ENCODE data around the gene TTLL11. TPM values are rescaled to one million over a fixed set of nuclear protein-coding genes. Genes with fewer than 3 reads are reported as not detected.
"Not testable (repeated sequence)": the region's sequence is repeated elsewhere in the genome, so short reads cannot be mapped to it uniquely, and the experiment has no call there.

TTLL11 gene
- total RNA-seq, 1 donor from 2014 or later: 6.9 TPM

- Mint-ChIP-seq H3K4me1 (ENCODE audit: low read depth, unreplicated experiment) (peaks cover 18% of the 10 kb centered on the region), H3K36me3 (ENCODE audit: low read depth, unreplicated experiment) (peaks cover 7% of the 10 kb centered on the region), H3K27me3 (ENCODE audit: low read depth, unreplicated experiment) (peaks cover 16% of the 10 kb centered on the region), H3K4me3 (ENCODE audit: unreplicated experiment) (no peak overlapping the region), H3K9me3 (ENCODE audit: unreplicated experiment) (peaks cover 13% of the 10 kb centered on the region), H3K27ac (ENCODE audit: unreplicated experiment) (no peak overlapping the region)
- no peak overlapping the region for H3K4me3 ChIP-seq (ENCODE audit: insufficient read depth, low read depth, low read length)
- no peaks in the 10 kb centered on the region for H3K36me3 ChIP-seq (ENCODE audit: insufficient read depth, low read length)
- FAIRE-seq: no peak
- no peak overlapping the region for H3K4me2 ChIP-seq (ENCODE audit: low read length)
- no peaks in the 10 kb centered on the region for H3K9me3 ChIP-seq (ENCODE audit: insufficient read depth, low read depth, low read length)
- peaks cover 15% of the 10 kb centered on the region for H3K4me1 ChIP-seq (ENCODE audit: insufficient read depth, low read length)
- H3K27me3 ChIP-seq (ENCODE audit: insufficient read depth, low read length): no peaks in the 10 kb centered on the region
- no peak overlapping the region for H2AFZ ChIP-seq (ENCODE audit: low read depth, low read length)
- no peaks in the 10 kb centered on the region for H3K79me2 ChIP-seq (ENCODE audit: insufficient read depth, low read length)
- no peak overlapping the region for H3K9ac ChIP-seq (ENCODE audit: low read length)
- no peak for DNase-seq (ENCODE audit: low read depth)
- H4K20me1 ChIP-seq (ENCODE audit: insufficient read depth, low read length): no peaks in the 10 kb centered on the region
- H3K27ac ChIP-seq (ENCODE audit: low read depth, low read length): no peak overlapping the region
- TF ChIP-seq CTCF (IDR thresholded peaks at IDR 0.05; ENCODE audit: insufficient read depth, low read depth, low read length) (no peak), EZH2 (IDR thresholded peaks at IDR 0.05; ENCODE audit: insufficient read depth, low read length) (no peak)
Observed at GRCh38 chr9:121983736-121984135, 109.4 kb downstream of the TTLL11 start.

GRCh38 chr9:121981118-121981883, 111.8 kb downstream of the TTLL11 start:
- no peaks in the 10 kb centered on the region for H3K9me3 ChIP-seq (ENCODE audit: insufficient read depth, low read depth, low read length)
- H3K4me3 ChIP-seq (ENCODE audit: insufficient read depth, low read depth, low read length): no peak overlapping the region
- no peak overlapping the region for H2AFZ ChIP-seq (ENCODE audit: low read depth, low read length)
- H3K4me2 ChIP-seq (ENCODE audit: low read length): no peak overlapping the region
- peaks cover 17% of the 10 kb centered on the region for H3K4me1 Mint-ChIP-seq (ENCODE audit: low read depth, unreplicated experiment)
- no peak overlapping the region for H3K27ac ChIP-seq (ENCODE audit: low read depth, low read length)
- H4K20me1 ChIP-seq (ENCODE audit: insufficient read depth, low read length): no peaks in the 10 kb centered on the region
- peaks cover 13% of the 10 kb centered on the region for H3K9me3 Mint-ChIP-seq (ENCODE audit: unreplicated experiment)
- no peaks in the 10 kb centered on the region for H3K79me2 ChIP-seq (ENCODE audit: insufficient read depth, low read length)
- H3K27me3 ChIP-seq (ENCODE audit: insufficient read depth, low read length): no peaks in the 10 kb centered on the region
- peaks cover 4% of the 10 kb centered on the region for H3K36me3 Mint-ChIP-seq (ENCODE audit: low read depth, unreplicated experiment)
- H3K9ac ChIP-seq (ENCODE audit: low read length): no peak overlapping the region
- TF ChIP-seq EZH2 (IDR thresholded peaks at IDR 0.05; ENCODE audit: insufficient read depth, low read length) (no peak), CTCF (IDR thresholded peaks at IDR 0.05; ENCODE audit: insufficient read depth, low read depth, low read length) (no peak)
- H3K36me3 ChIP-seq (ENCODE audit: insufficient read depth, low read length): no peaks in the 10 kb centered on the region
- H3K27me3 Mint-ChIP-seq (ENCODE audit: low read depth, unreplicated experiment): peaks cover 3% of the 10 kb centered on the region
- DNase-seq (ENCODE audit: low read depth): no peak
- no peak overlapping the region for H3K4me3 Mint-ChIP-seq (ENCODE audit: unreplicated experiment)
- H3K4me1 ChIP-seq (ENCODE audit: insufficient read depth, low read length): peaks cover 15% of the 10 kb centered on the region
- no peak overlapping the region for H3K27ac Mint-ChIP-seq (ENCODE audit: unreplicated experiment)
- FAIRE-seq: no peak

GRCh38 chr9:121980665-121981064, 112.4 kb downstream of the TTLL11 start:
- H3K9me3 ChIP-seq (ENCODE audit: insufficient read depth, low read depth, low read length); H4K20me1 ChIP-seq (ENCODE audit: insufficient read depth, low read length); H3K4me3 ChIP-seq (ENCODE audit: insufficient read depth, low read depth, low read length); H3K4me3 Mint-ChIP-seq (ENCODE audit: unreplicated experiment); H3K79me2 ChIP-seq (ENCODE audit: insufficient read depth, low read length); H3K36me3 ChIP-seq (ENCODE audit: insufficient read depth, low read length); H3K27me3 ChIP-seq (ENCODE audit: insufficient read depth, low read length); H2AFZ ChIP-seq (ENCODE audit: low read depth, low read length); FAIRE-seq; H3K36me3 Mint-ChIP-seq (ENCODE audit: low read depth, unreplicated experiment); H3K4me2 ChIP-seq (ENCODE audit: low read length); H3K9ac ChIP-seq (ENCODE audit: low read length); H3K27ac Mint-ChIP-seq (ENCODE audit: unreplicated experiment); H3K27me3 Mint-ChIP-seq (ENCODE audit: low read depth, unreplicated experiment); DNase-seq (ENCODE audit: low read depth); H3K4me1 ChIP-seq (ENCODE audit: insufficient read depth, low read length); H3K27ac ChIP-seq (ENCODE audit: low read depth, low read length): not testable (repeated sequence)
- H3K9me3 Mint-ChIP-seq (ENCODE audit: unreplicated experiment): peaks cover 13% of the 10 kb centered on the region
- peaks cover 22% of the 10 kb centered on the region for H3K4me1 Mint-ChIP-seq (ENCODE audit: low read depth, unreplicated experiment)
